Spleen (tissue), 11 donors: Measurements from ENCODE around the gene OPCML. TPM values are rescaled to one million over a fixed set of nuclear protein-coding genes. Genes with fewer than 3 reads are reported as not detected.

Source experiments
- DNase-seq: peaks from one replicate; pipeline ENCODE4 v3.0.0-alpha.2; 2020
- H3K27ac ChIP-seq, 8 donors: fragments of 200-600 bp; sonication (generic) in 7 of 8; 1 replicate in 4 of 8; 2 replicates in 4 of 8; pipeline versions ENCODE4 v1.5.0 to v1.8.0; 2016 to 2021; ENCODE audit warnings: inconsistent platforms in 4 of 8, mild to moderate bottlenecking in 4 of 8, moderate library complexity in 1 of 8
- H3K27me3 ChIP-seq, 7 donors: fragments of 200-600 bp; sonication (generic) in 6 of 7; replicated peaks in 1 of 7; 1 replicate in 4 of 7; 2 replicates in 3 of 7; pipeline versions ENCODE4 v1.5.0 to v1.8.0; 2016 to 2021; ENCODE audit warnings: inconsistent platforms in 3 of 7, mild to moderate bottlenecking in 1 of 7
- H3K36me3 ChIP-seq, 6 donors: fragments of 200-600 bp; sonication (generic) in 5 of 6; 1 replicate in 4 of 6; 2 replicates in 2 of 6; pipeline versions ENCODE4 v1.5.0 to v1.8.0; 2016 to 2021; ENCODE audit warnings: inconsistent platforms in 2 of 6
- H3K4me1 ChIP-seq, 6 donors: fragments of 200-600 bp; sonication (generic) in 5 of 6; 1 replicate in 3 of 6; 2 replicates in 3 of 6; pipeline versions ENCODE4 v1.5.0 to v1.8.0; 2016 to 2021; ENCODE audit warnings: inconsistent platforms in 3 of 6
- H3K4me3 ChIP-seq, 8 donors: fragments of 200-600 bp; sonication (generic) in 7 of 8; 1 replicate in 4 of 8; 2 replicates in 4 of 8; pipeline versions ENCODE4 v1.5.0 to v1.8.0; 2016 to 2021; ENCODE audit warnings: inconsistent platforms in 4 of 8, mild to moderate bottlenecking in 4 of 8, moderate library complexity in 2 of 8
- H3K9me3 ChIP-seq, 8 donors: fragments of 200-600 bp; sonication (generic) in 7 of 8; 1 replicate in 4 of 8; 2 replicates in 4 of 8; pipeline versions ENCODE4 v1.5.0 to v1.8.0; 2016 to 2021; ENCODE audit warnings: inconsistent platforms in 4 of 8
- POLR2A ChIP-seq, 3 donors: fragments of 450-650 bp; IDR thresholded peaks; one replicate each; pipeline ENCODE4 v1.5.1; 2017; ENCODE audit warnings: antibody characterized with exemption in 3 of 3, mild to moderate bottlenecking in 1 of 3
- POLR2AphosphoS5 ChIP-seq, 3 donors: sonication (generic); formaldehyde crosslinking; IDR thresholded peaks; one replicate each; pipeline ENCODE4 v1.5.1; 2017; ENCODE audit warnings: antibody characterized with exemption in 3 of 3
- WGBS, 5 donors: extraction: QIAGEN DNeasy Blood & Tissue Kit in 3 of 5; methylation state at CpG; one replicate each; pipeline versions ENCODE4 v1.1.5 to v1.1.7; 2013 to 2018; 5-methylcytosine and 5-hydroxymethylcytosine counted together
- intact Hi-C: fragments of 100-400 bp; cut with DNase I; formaldehyde crosslinking; loops from one replicate; pipeline ENCODE4 v1.15.0; 2023; ENCODE audit warnings: low total_unique reads
- polyA plus RNA-seq, 3 donors: library from polyadenylated mRNA; stranded (reverse); fragments of 200-250 nt; gene quantifications; one replicate each; pipeline ENCODE4 v1.2.1, GENCODE V29; 2013
- total RNA-seq, 7 donors: library from RNA; depleted of rRNA in 3 of 7; stranded (reverse); fragments of >200 nt in 3 of 7; fragmentation: NEBNext Ultra II Directional in 4 of 7; extraction: Animal tissue kit (Norgen Biotek cat#: 25700) in 4 of 7; gene quantifications; one replicate each; pipeline versions ENCODE4 v1.1.0 to v1.2.1, GENCODE V29; 2016 to 2021
- TF ChIP-seq, protein P1 (sequence below), 11 experiments: fragments of 200-600 bp in 7 of 11; fragments of 450-650 bp in 4 of 11; sonication (generic) in 4 of 11; IDR thresholded peaks in 8 of 11; conservative IDR thresholded peaks in 3 of 11; 1 replicate in 7 of 11; 2 replicates in 4 of 11; pipeline versions ENCODE4 v1.4.0 to v1.8.0; 2016 to 2021; ENCODE audit warnings: antibody characterized with exemption in 11 of 11, inconsistent platforms in 4 of 11, mild to moderate bottlenecking in 1 of 11
- donor health status: healthy with polysubstance abuse.
- donor health status: DM: no; HTN: no; CAD: no; lungs with moderate emphysema.
- donor health status: DM: no; HTN: no; CAD: no.
- donor health status: Bipolar disorder and iron deficiency.
- donor health status: healthy.
- donor health status: DM: no; HTN: no; CAD: no.
- donor health status: DM: yes; HTN: yes; CAD: no.

The OPCML gene
- total and polyA plus RNA-seq, 10 donors: 0.09 to 10.7 (median 3.1) TPM

DNA sequence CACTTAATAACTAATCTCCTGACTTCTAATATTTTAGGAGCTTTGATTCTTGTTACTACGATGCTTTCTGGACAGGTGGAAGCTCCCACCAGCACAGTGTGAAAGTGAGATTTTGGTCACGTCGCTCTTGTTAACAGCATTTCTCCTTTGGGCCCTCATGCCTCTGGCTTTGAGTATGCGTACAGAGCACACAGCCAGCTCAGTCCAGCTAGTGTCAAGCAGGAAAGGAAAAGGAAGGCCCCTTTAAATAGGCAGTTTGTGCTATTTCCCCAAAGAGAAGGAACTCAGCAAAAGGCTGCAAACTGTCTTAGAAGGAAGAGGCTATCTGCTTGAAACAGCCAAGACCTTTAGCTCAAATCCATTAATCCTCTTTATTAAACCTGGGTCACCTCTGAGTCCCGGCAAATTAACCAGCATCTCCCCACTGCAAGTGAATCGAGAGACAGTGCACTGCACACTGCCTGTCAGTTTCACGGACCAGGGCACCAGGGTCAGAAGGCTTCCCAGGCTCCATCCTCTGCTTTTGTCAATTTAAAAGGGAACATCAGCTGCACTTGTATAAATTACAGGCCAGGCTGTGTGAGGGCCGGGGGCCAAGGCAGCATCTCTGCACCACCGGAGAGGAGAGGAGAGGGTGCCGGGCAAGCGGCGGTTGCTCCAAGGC is 34.7 kb downstream of the OPCML start:
- Histone ChIP-seq H3K27ac (no peak overlapping the region), H3K27me3 (peaks cover 0 to 21% (median 0%) of the 10 kb centered on the region in 7 donors), H3K9me3 (peaks cover 0 to 13% (median 6%) of the 10 kb centered on the region in 8 donors), H3K4me3 (no peak overlapping the region), H3K4me1 (no peaks in the 10 kb centered on the region), H3K36me3 (no peaks in the 10 kb centered on the region)
- TF ChIP-seq POLR2A (IDR thresholded peaks at IDR 0.05): no peak
- TF ChIP-seq, protein P1, sequence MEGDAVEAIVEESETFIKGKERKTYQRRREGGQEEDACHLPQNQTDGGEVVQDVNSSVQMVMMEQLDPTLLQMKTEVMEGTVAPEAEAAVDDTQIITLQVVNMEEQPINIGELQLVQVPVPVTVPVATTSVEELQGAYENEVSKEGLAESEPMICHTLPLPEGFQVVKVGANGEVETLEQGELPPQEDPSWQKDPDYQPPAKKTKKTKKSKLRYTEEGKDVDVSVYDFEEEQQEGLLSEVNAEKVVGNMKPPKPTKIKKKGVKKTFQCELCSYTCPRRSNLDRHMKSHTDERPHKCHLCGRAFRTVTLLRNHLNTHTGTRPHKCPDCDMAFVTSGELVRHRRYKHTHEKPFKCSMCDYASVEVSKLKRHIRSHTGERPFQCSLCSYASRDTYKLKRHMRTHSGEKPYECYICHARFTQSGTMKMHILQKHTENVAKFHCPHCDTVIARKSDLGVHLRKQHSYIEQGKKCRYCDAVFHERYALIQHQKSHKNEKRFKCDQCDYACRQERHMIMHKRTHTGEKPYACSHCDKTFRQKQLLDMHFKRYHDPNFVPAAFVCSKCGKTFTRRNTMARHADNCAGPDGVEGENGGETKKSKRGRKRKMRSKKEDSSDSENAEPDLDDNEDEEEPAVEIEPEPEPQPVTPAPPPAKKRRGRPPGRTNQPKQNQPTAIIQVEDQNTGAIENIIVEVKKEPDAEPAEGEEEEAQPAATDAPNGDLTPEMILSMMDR (IDR thresholded peaks at IDR 0.05 in 8 of 11, conservative IDR thresholded peaks at IDR 0.05 in 3 of 11): no peak
- no peak for TF ChIP-seq POLR2AphosphoS5 (IDR thresholded peaks at IDR 0.05)
- intact Hi-C loops: no loop called here
- 68 to 79% (median 72%) methylated on average over 11 to 12 of the region's 12 CpGs for WGBS, 5 donors
- DNase-seq: no peak

DNA sequence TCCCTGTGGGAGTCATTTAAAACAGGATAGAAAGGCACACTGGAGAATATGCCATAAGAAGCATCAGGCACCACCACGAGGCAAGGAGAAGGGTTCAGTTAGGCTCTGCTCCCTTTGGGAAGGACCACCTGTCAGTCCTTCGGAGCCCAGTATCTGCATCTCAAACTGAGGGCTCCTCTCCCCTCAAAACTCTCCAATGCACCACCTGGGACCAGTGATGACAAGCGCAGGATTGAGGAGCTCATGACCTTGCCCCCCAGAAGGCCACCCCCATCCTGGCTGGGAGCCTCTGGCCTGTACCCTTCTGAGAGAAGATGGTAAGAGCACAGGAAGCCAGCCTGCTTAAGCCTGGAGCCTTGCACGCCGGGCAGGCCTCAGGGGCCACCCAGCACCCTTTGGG is 39.4 kb downstream of the OPCML start:
- Histone ChIP-seq H3K4me3 (no peak overlapping the region), H3K27ac (no peak overlapping the region), H3K36me3 (no peaks in the 10 kb centered on the region), H3K27me3 (no peaks in the 10 kb centered on the region), H3K9me3 (peaks cover 0 to 19% (median 6%) of the 10 kb centered on the region in 8 donors), H3K4me1 (no peaks in the 10 kb centered on the region)
- DNase-seq: no peak
- 63 to 85% (median 80%) methylated on average over 5 of the region's 5 CpGs for WGBS, 5 donors
- no peak for TF ChIP-seq POLR2A (IDR thresholded peaks at IDR 0.05)
- TF ChIP-seq, protein P1 (IDR thresholded peaks at IDR 0.05 in 8 of 11, conservative IDR thresholded peaks at IDR 0.05 in 3 of 11): no peak
- no peak for TF ChIP-seq POLR2AphosphoS5 (IDR thresholded peaks at IDR 0.05)
- intact Hi-C loops: no loop called here

DNA sequence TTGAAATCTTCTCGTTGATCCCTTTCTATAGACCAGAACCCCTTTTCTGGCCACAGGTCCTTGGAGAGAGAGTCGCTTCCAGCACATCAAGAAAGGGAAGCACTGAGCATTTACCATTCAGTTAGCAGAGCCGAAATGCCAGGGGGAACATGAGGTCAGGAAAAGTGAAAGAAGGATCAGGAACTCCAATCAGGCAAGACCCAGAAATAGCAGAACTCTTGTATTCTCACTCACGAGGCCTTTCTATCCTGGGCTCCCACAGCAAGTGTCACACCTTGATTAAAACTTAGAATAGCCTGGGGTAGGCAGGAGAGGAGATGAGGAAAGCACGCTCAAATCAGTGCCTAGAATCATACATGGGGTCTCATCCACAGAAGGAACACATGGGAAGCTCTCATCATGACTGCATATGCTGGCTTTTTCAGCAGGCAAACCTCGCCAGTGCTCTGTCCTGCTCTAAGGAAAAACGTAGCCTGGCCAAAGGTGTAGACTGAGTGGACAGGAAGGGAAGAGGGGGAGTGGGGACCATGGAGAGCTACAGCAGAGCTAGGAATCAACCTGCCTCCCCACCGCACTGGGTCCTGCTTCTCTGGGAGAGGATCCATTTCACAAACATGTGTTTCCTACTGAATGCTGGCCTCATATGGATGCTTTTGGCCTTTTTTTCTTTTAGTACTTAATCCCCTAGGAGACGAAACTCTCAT is 40.5 kb downstream of the OPCML start:
- 59 to 75% (median 66%) methylated on average over 9 of the region's 9 CpGs for whole genome bisulfite sequencing, 5 donors
- no peak for TF ChIP-seq POLR2AphosphoS5 (IDR thresholded peaks at IDR 0.05)
- TF ChIP-seq, protein P1 (IDR thresholded peaks at IDR 0.05 in 8 of 11, conservative IDR thresholded peaks at IDR 0.05 in 3 of 11): no peak
- no peak for TF ChIP-seq POLR2A (IDR thresholded peaks at IDR 0.05)
- Histone ChIP-seq H3K36me3 (no peaks in the 10 kb centered on the region), H3K4me3 (no peak overlapping the region), H3K9me3 (peaks cover 0 to 19% (median 6%) of the 10 kb centered on the region in 8 donors), H3K27me3 (no peaks in the 10 kb centered on the region), H3K27ac (no peak overlapping the region), H3K4me1 (no peaks in the 10 kb centered on the region)
- DNase-seq: no peak
- intact Hi-C loops: no loop called here

DNA sequence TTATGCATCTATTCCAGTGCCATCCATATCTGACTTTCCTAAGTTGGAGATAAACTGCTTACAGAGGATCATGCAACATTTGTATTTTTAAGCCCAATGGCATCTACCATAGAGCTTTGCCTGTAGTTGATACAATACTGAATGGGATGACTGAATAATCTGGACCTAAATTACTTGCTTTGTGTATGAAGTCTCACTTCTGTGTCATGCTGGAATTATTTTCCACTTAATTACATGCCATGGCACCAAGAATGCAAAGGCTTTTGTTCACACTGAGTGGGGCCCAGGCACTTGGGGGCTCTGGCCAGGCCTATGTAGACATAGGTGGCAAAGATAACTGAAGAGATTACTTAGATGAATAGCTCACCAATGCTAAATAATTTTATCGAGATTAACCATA is 51.6 kb downstream of the OPCML start:
- Histone ChIP-seq H3K27me3 (peaks cover 0 to 2% (median 0%) of the 10 kb centered on the region in 7 donors), H3K27ac (no peak overlapping the region), H3K4me1 (no peaks in the 10 kb centered on the region), H3K9me3 (peaks cover 0 to 2% (median 0%) of the 10 kb centered on the region in 8 donors), H3K36me3 (no peaks in the 10 kb centered on the region), H3K4me3 (no peak overlapping the region)
- WGBS, 5 donors: 81 to 93% (median 86%) methylated on average over 1 of the region's 1 CpG
- no peak for DNase-seq
- TF ChIP-seq, protein P1 (IDR thresholded peaks at IDR 0.05 in 8 of 11, conservative IDR thresholded peaks at IDR 0.05 in 3 of 11): no peak
- TF ChIP-seq POLR2AphosphoS5 (IDR thresholded peaks at IDR 0.05) (no peak), POLR2A (IDR thresholded peaks at IDR 0.05) (no peak)
- intact Hi-C loops: no loop called here
